Forelimb muscle (tissue), 1 donor: ENCODE results near the gene MYO18B. TPM values are rescaled to one million over a fixed set of nuclear protein-coding genes. Genes with fewer than 3 reads are reported as not detected.

ENCODE experiments used
- DNase-seq: peaks from one replicate; pipeline ENCODE4 v3.0.0-alpha.2; 2013; ENCODE audit warnings: low read depth
- polyA plus RNA-seq: library from polyadenylated mRNA; unstranded; fragments of 120-200 nt; gene quantifications from one replicate; pipeline ENCODE4 v1.2.1, GENCODE V29; 2013; ENCODE audit not compliant: insufficient read length

The MYO18B gene
- polyA plus RNA-seq, 1 donor: 117 TPM

GRCh38 chr22:25848954-25849353 lies 107.0 kb downstream of the MYO18B start:
- no peak for DNase-seq

DNA sequence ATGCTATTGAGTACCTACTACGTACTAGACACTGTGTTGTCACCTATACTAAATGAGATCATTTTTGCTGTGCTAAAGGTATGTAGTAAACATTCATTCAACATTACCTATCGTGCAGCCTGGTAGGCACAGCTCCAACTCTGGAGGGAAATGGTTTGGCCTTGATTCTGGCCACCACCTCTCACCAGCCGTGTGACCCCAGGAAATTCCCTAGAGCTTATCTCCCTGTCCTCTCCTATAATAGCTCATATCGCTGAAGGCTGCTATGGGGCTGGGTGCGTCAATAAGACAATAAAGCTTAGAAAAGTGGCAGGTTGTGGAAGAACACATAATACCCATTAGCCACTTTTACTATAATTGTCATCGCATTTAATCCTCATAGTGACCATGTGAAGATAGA lies 107.5 kb downstream of the MYO18B start:
- no peak for DNase-seq

GRCh38 chr22:25852223-25852622 lies 110.2 kb downstream of the MYO18B start:
- no peak for DNase-seq

GRCh38 chr22:25853078-25853477 lies 111.1 kb downstream of the MYO18B start:
- DNase-seq: no peak

DNA sequence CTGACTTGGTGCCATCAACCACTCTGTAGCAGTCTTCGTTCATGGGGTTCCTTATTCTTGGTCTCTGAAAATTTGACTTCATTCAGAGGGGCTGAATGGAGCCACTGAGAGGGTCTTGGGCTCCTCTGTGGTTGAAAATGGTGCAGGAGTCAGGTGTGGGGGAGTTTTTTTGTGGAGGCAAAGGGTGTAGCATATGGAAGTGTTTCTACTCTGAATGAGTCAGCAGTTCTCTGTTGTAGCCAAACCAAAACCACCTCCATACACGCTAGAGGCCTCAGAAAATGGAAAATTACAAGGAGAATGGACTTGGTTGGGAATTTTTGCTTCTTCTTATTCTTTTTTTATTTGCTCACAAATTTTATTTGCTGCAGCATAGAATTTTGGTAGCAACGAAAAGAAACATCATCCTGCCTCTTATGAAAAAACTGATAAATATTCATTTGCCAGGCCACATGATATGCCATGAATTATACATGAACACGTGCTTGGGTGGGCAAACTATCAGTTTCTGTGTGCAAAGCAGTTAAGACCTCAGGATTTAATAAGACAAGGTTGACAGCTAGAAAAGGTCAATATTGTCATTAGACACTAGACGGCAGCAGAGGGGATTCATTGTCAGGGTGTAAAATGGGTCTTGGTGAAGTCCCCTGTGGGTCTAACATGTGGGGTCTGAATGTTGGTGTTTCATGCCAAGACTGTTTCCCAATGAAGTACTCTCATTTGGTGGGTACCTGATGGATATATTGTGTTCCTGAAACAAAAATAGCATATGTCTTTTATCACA lies 111.7 kb downstream of the MYO18B start:
- no peak for DNase-seq

DNA sequence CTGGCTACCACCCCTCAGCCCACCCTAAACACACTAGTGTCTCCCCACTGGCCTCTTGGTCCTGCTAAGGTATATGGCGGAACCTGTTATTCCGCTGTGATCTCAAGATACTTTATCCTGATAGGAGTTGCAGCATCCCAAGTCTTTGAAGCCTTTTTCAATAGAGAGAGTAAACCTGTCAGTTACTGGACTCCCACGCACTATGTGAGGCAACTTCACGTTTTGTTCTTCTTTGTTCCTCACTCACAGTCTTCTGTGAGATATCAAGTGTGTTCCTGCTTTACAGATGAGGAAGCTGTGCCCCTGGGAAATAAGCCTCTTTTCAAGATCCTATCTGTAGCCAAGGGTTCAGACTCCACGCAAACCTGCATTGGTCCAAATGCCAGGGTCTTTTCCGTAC lies 127.8 kb downstream of the MYO18B start:
- DNase-seq: no peak

GRCh38 chr22:25874327-25874726 lies 132.3 kb downstream of the MYO18B start:
- DNase-seq: no peak

GRCh38 chr22:25875461-25875860 lies 133.5 kb downstream of the MYO18B start:
- DNase-seq: no peak

DNA sequence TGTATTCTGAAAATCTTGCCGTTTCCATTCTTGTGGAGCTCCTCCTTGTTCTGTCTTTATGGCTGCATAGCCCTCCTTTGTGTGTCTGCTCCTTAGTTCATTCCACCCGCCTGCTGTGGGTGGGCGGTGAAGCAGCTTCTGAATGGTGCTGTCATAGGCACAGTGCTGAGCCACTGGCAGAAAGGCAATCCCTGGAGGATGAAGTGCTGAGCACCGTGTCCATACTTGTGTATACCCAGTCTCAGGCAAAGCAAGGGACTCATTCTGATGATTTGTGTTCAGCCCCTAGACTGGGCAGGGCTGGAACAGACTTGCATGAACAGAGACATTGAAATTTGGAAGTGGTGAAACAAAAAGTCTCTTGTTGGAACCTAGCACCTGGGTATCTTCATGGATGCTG lies 134.9 kb downstream of the MYO18B start:
- no peak for DNase-seq

DNA sequence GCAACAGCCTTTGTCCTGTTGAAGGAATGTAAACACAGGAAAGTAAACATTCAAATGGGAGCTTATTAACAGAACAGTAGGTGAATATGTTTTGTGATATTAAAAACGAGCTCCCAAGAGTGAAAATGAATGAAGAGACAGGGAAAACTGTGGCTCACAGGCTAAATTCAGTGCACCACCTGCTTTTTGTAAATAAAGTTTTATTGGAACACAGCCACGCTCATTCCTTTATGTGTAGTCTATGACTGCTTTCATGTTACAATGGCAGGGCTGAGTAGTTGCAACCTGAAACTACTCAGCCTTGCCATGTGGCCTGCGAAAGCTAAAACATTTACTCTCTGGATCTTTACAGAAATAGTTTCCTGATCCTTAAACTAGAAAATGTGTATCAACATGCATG lies 136.9 kb downstream of the MYO18B start:
- DNase-seq: no peak

DNA sequence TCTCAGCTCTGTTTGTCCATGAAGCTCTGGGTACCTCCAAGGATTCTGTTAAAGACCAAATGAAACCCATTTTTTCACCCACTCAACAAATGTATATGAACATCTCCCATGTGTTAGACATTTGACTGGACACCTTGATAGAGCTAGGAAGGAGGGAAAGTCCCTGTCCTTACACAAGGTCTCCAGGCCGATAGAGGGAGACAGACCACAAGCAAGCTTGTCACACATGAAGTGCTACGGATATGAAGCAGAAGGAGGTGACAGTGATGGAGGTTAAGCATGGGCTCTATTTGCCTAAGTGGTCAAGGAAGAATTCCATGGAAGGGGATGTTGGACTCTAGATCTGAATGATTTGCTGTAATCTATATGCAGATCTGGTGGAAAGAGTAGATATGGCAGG lies 138.5 kb downstream of the MYO18B start:
- no peak for DNase-seq

DNA sequence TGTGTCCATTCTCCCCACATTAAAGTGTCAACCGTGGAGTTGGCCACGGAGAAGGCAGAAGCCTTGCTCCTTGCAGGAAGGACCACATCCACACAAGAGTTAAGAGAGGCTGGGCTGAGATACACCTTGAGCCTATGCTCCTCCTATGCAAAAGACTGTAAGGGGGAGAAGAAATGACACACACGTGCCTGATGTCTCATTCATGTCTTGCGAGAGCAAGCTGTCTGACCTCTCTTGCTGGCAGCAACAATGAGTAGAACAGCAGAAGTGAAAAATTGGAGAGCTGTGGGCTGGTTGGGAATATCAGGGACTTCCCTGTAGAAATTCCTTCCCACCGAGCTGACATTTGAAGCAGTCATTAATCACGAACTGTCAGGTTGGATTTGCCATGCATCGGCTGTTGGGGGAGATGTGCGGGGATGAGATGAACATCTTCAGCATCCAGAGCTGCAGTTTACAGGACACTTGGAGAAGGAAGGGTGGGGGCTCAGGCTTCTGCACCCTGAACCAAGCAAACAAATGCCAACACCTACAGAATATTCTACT lies 139.3 kb downstream of the MYO18B start:
- no peak for DNase-seq

DNA sequence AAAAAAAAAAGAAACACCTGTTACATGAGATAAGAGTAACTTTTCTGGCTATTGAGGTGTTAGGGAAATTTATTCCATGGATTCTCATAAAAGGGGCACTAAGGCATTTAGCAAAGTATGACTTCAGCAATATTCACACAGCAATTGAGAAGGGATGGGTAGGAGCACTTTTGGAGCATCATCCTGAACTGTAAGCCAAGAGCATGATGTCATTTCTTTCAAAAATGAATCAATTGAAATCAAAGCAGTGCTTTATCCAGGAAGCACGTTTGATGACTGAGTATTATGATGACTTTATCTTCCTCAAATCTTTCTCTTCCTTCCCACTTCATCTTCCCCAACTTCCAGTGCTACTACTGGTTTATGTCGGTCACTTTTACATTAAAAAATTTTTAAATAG lies 140.4 kb downstream of the MYO18B start:
- DNase-seq: no peak

DNA sequence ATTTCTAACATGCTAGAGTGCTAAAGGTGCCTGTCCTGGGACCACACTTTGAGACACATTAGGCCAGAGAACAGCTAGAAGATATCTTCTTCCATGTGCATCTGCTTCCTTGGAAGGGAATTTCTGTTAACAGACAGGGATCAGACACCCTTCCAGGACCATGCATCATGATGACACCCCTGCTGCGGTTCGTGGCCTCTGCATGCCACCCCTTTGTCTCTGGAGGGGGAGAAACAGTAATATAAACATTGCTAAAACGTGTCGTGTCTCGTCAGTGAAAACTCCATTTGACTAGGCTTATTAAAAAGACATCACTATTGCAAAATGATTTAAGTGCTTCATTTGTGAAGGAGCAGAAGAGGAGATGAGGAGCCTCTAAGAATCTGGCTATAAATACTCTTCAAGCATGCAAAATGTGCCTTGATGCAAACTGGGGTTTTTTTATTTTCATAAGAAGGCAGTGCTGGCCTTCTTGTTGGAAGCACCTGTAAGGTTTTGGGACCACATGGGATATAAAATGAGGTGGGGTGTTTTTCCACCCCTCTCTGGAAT lies 141.6 kb downstream of the MYO18B start:
- DNase-seq: no peak

- DNase-seq: no peak
Observed at GRCh38 chr22:25884121-25884520, 142.1 kb downstream of the MYO18B start.

- DNase-seq: no peak
Observed at GRCh38 chr22:25888399-25889054, 146.5 kb downstream of the MYO18B start.

GRCh38 chr22:25890651-25891050 lies 148.7 kb downstream of the MYO18B start:
- no peak for DNase-seq

GRCh38 chr22:25892678-25893077 lies 150.7 kb downstream of the MYO18B start:
- no peak for DNase-seq

DNA sequence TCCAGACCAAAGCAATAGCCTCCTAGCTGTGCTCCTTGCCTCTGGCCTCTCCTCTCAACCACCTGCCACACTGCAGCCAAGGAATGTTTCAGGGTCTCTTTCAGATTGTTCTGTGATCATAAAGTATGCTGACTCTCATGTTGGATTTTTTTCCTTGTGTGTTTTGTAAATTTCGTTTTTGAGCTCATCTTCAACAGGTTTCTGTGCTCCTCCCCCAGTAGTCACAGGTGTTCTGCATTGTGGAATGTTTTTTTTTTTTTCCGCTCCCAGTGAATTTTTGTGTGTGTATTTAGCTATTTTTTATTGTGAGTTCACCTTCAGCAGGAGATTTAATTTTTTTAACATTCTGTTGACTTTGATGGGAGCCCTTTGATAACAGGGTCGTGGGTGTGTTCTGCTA lies 153.7 kb downstream of the MYO18B start:
- no peak for DNase-seq

DNA sequence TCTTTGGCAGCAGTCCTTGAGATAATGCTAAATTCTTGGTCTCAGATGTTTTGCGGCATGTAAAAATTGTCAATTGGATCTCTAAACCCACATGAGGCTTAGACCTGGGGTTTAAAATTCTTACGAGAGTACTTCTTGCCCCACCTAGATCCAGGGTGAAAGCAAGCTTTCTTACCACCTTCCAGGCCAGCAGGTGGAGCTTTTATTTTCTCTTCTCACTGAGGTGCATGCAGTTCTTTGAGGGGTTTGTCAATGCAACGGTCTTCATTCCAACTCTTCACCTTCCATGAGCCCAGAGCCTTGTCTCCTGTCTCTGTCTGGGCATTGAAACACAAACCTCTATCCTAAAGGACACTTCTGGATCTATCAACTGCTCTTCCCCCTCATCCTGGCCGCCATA lies 154.1 kb downstream of the MYO18B start:
- DNase-seq: no peak

GRCh38 chr22:25896592-25896991 lies 154.6 kb downstream of the MYO18B start:
- no peak for DNase-seq

DNA sequence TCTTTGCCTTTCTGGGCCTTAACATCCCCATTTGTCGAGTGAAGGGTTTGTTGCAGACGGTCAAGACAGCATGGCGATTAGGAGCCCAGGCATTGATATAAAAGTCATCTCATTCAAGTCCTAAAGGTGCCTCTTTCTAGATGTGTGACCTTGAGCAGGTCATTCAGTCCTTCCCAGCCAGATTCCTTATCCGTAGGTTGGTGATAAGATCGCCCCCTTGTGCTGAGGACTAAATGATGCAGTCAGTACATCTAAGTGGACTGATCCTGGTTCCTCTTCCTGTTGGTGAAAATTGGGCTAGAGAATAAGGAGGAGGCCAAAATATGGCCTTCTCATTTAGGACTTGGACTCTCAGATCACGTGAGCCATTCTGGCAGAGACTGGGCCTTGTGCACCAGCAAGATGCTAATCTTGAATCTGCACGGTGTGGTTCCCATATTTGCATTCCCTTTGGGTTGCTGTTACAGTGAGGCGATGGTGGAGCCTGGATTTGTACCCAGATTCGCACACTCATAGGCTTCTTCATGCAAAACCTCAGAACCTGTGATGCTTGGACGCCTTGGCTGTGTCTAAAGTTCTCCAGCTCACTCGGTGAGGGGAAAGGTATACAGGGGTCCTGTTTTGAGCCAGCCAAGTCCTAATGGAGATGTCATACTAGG lies 156.8 kb downstream of the MYO18B start:
- DNase-seq: no peak
